HCT116 (cell line): ENCODE results near the gene PTHLH.

Experiments used
- CTCF ChIP-seq, 3 experiments: fragments of 200-600 bp in 1 of 3; sonication (generic) in 1 of 3; IDR thresholded peaks in 2 of 3; conservative IDR thresholded peaks in 1 of 3; 2 replicates each; pipeline ENCODE4 v1.5.1; 2012 to 2017; ENCODE audit warnings: low read depth in 2 of 3, low read length in 2 of 3, antibody characterized with exemption in 1 of 3, borderline replicate concordance in 1 of 3, control low read depth in 1 of 3, mild to moderate bottlenecking in 1 of 3, mixed read lengths in 1 of 3, mixed run types in 1 of 3, moderate library complexity in 1 of 3; ENCODE audit not compliant: insufficient read depth in 1 of 3
- EGR1 ChIP-seq: IDR thresholded peaks from 2 replicates; pipeline ENCODE4 v1.6.1; 2012; ENCODE audit warnings: low read depth
- EZH2 ChIP-seq: fragments of 200-600 bp; sonication (generic); IDR thresholded peaks from 2 replicates; pipeline ENCODE4 v1.6.1; 2017; ENCODE audit warnings: antibody characterized with exemption, mixed run types
- POLR2A ChIP-seq: IDR thresholded peaks from 2 replicates; pipeline ENCODE4 v1.7.0; 2011; ENCODE audit warnings: borderline replicate concordance; ENCODE audit not compliant: insufficient read depth, insufficient read length; ENCODE audit errors: extremely low read depth
- POLR2AphosphoS5 ChIP-seq: IDR thresholded peaks from 2 replicates; pipeline ENCODE4 v1.6.1; 2011; ENCODE audit warnings: mild to moderate bottlenecking, low read depth, low read length, moderate library complexity
- RAD21 ChIP-seq: IDR thresholded peaks from 2 replicates; pipeline ENCODE4 v1.6.1; 2012; ENCODE audit warnings: low read depth, mild to moderate bottlenecking
- REST ChIP-seq: IDR thresholded peaks from 2 replicates; pipeline ENCODE4 v1.6.1; 2012; ENCODE audit warnings: low read depth
- YY1 ChIP-seq: IDR thresholded peaks from 2 replicates; pipeline ENCODE4 v1.6.1; 2011; ENCODE audit warnings: low read length, low read depth, moderate library complexity, mild to moderate bottlenecking; ENCODE audit not compliant: insufficient replicate concordance; ENCODE audit errors: extremely low read depth
- ZNF274 ChIP-seq: fragments of 200-500 bp; sonication (Bioruptor generic); IDR thresholded peaks from 2 replicates; pipeline ENCODE4 v1.6.1; 2014; ENCODE audit warnings: mild to moderate bottlenecking, low read depth, low read length, inconsistent platforms

GRCh38 chr12:27951898-27952297, 20.6 kb downstream of the PTHLH start:
- TF ChIP-seq POLR2A, result no peak
- TF ChIP-seq POLR2AphosphoS5, result no peak
- TF ChIP-seq REST, result no peak
- TF ChIP-seq YY1, result no peak
- no peak for TF ChIP-seq CTCF (IDR thresholded peaks at IDR 0.05 in 2 of 3, conservative IDR thresholded peaks at IDR 0.05 in 1 of 3; ENCODE audit: borderline replicate concordance in 1 of 3, insufficient read depth in 1 of 3, low read depth in 2 of 3, low read length in 2 of 3)
- no peak for TF ChIP-seq EZH2
- no peak for TF ChIP-seq RAD21
- TF ChIP-seq ZNF274, result no peak
- TF ChIP-seq EGR1, result no peak
